Right lobe of liver (tissue), 6 donors: ENCODE measurements around the gene RCC2. TPM values are rescaled to one million over a fixed set of nuclear protein-coding genes. Genes with fewer than 3 reads are reported as not detected.

Source experiments
- ATAC-seq, 4 donors: fragments of 200-7000 bp; cut with Tn5 transposase; one replicate each; pipeline ENCODE4 v1.9.1; 2020; ENCODE audit warnings: mild to moderate bottlenecking in 4 of 4, moderate library complexity in 4 of 4
- DNase-seq, 3 donors: peaks; one replicate each; pipeline ENCODE4 v3.0.0-alpha.2; 2020
- H3K27ac ChIP-seq, 3 donors: fragments of 200-600 bp; one replicate each; pipeline ENCODE4 v1.8.0; 2022
- H3K27me3 ChIP-seq, 2 donors: fragments of 200-600 bp; one replicate each; pipeline ENCODE4 v1.8.0; 2022
- H3K36me3 ChIP-seq, 4 donors: fragments of 200-600 bp; sonication (generic) in 1 of 4; one replicate each; pipeline versions ENCODE4 v1.5.1 to v1.8.0; 2017 to 2022; ENCODE audit warnings: control low read depth in 1 of 4
- H3K4me1 ChIP-seq, 4 donors: fragments of 200-600 bp; sonication (generic) in 1 of 4; one replicate each; pipeline versions ENCODE4 v1.5.1 to v1.8.0; 2017 to 2022; ENCODE audit warnings: control low read depth in 1 of 4
- H3K4me3 ChIP-seq, 3 donors: fragments of 200-600 bp; one replicate each; pipeline ENCODE4 v1.8.0; 2022
- H3K9me3 ChIP-seq, 4 donors: fragments of 200-600 bp; sonication (generic) in 1 of 4; one replicate each; pipeline versions ENCODE4 v1.5.1 to v1.8.0; 2017 to 2022; ENCODE audit warnings: control low read depth in 1 of 4
- POLR2A ChIP-seq: fragments of 450-650 bp; IDR thresholded peaks from one replicate; pipeline ENCODE4 v1.6.1; 2017; ENCODE audit warnings: antibody characterized with exemption, mild to moderate bottlenecking
- WGBS: methylation state at CpG from one replicate; pipeline ENCODE4 v1.1.6; 2018; ENCODE audit warnings: low coverage, low lambda C conversion rate; ENCODE audit not compliant: insufficient coverage; ENCODE audit errors: missing lambda C conversion rate; 5-methylcytosine and 5-hydroxymethylcytosine counted together
- intact Hi-C, 2 donors: fragments of 100-400 bp; cut with DNase I; formaldehyde crosslinking; loops; one replicate each; pipeline versions ENCODE4 v1.11.2 to v1.14.1; 2022
- total RNA-seq, 6 experiments: library from RNA; depleted of rRNA in 2 of 6; stranded (reverse); fragments of >200 nt in 2 of 6; fragmentation: NEBNext Ultra II Directional in 3 of 6; extraction: Animal tissue kit (Norgen Biotek cat#: 25700) in 3 of 6; gene quantifications; one replicate each; pipeline versions ENCODE4 v1.1.0 to v1.2.4, GENCODE V29; 2016 to 2023
- TF ChIP-seq, protein P1 (sequence below), 4 donors: fragments of 200-600 bp in 3 of 4; fragments of 450-650 bp in 1 of 4; IDR thresholded peaks; one replicate each; pipeline versions ENCODE4 v1.5.1 to v1.8.0; 2016 to 2022; ENCODE audit warnings: antibody characterized with exemption in 4 of 4, mild to moderate bottlenecking in 2 of 4
- donor health status: DM: no; HTN: yes; CAD: no.
- donor health status: DM: no; HTN: no; CAD: no.
- donor health status: DM: no; HTN: no; CAD: no.
- donor health status: DM: no; HTN: yes; CAD: no.
- donor health status: DM: no; HTN: yes; CAD: no.

RCC2 gene
- total RNA-seq, 6 experiments from 2014 or later: 7.7 to 15.6 (median 11.6) TPM

DNA sequence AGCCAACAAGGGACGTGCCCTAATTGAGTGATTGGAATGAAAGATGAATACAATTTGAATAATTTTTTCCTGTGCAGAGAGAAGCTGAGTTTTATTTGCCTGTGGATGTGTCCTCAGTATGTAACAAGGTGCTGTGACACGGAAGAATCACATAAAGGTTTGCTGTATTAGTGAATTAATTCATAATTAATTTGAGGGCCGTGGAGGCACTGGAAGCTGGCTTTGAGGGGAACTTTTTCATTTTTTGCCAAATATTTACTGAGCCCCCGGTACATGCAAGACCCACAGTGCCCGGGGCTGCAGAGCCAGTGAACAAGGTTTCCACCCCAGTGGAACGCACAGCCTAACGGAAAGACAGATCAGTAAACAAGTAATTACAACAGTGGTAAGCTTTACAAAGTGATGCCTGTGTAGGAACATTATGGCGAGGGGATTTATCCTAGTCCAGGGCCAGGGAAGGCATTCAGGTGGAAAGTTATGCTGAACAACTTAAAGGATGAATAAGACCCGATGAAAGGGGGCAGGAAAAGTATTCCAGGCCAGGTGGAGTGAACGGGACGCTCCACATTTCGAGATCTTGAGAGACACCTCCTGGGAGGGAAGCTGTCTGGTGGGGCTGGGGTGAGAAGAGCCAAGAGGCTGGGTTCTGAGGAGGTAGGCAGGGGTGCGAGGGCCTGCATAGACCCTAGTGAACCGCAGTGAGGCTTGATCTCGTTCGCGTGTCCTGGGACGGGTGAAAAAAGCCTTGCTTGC, 773 bp upstream of the RCC2 start:
- TF ChIP-seq, protein P1, sequence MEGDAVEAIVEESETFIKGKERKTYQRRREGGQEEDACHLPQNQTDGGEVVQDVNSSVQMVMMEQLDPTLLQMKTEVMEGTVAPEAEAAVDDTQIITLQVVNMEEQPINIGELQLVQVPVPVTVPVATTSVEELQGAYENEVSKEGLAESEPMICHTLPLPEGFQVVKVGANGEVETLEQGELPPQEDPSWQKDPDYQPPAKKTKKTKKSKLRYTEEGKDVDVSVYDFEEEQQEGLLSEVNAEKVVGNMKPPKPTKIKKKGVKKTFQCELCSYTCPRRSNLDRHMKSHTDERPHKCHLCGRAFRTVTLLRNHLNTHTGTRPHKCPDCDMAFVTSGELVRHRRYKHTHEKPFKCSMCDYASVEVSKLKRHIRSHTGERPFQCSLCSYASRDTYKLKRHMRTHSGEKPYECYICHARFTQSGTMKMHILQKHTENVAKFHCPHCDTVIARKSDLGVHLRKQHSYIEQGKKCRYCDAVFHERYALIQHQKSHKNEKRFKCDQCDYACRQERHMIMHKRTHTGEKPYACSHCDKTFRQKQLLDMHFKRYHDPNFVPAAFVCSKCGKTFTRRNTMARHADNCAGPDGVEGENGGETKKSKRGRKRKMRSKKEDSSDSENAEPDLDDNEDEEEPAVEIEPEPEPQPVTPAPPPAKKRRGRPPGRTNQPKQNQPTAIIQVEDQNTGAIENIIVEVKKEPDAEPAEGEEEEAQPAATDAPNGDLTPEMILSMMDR (IDR thresholded peaks at IDR 0.05): no peak
- no peak for TF ChIP-seq POLR2A
- intact Hi-C loops: no loop called here
- no peak for DNase-seq
- no peak overlapping the region for H3K27ac ChIP-seq
- no peaks in the 10 kb centered on the region for H3K27me3 ChIP-seq
- peaks cover 0 to 13% (median 4%) of the 10 kb centered on the region in 4 donors for H3K4me1 ChIP-seq
- no peak for ATAC-seq
- no peaks in the 10 kb centered on the region for H3K9me3 ChIP-seq
- 47% methylated on average over 13 of the region's 18 CpGs for WGBS
- H3K36me3 ChIP-seq: no peaks in the 10 kb centered on the region
- peak overlapping the region; percentile 22 to 38 (median 33) for H3K4me3 ChIP-seq

DNA sequence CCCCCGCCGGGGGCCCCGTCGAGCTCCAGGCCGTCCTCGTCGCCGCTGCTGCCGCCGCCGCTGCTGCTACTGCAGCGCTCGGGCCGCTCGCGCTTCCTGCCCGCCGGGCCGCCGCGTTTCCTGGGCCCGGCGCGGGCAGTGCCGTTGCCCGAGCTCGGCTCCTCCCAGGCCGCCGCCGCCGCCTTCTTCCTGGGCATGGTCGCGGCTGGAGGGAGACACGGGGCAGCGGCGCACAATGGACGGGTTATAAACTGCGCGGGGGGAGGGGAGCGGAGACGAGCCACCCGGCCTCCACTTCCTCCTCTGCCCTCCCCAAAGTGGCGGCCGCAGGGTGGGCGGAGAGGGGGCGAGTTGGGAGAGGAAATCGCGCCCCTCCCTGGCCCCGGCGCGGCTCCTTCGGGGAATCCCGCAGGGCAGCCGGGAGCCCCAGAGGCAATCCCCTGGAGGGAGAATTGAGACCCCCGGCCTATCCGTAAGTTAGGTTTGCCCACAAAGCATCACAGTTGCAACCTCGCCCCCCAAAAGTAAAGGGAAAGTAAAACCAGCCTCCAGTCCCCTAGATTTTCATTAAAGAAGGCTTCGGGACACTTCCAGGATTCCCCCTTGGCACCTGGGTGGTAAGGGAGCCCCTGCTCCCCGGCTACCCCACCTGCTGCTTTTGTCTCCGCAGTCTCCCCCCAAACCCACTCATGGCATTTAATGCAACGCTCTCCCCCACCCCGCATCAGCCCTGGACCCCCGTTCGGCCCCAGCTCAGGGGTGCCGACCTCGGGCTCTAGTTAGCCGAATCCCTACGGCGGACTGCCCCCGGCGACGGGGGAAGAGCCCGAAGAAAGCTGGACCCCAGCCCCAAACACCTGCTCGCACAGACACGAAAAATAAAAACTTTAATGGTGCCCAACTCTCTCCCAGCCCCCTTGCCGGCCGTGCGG, 893 bp downstream of the RCC2 start:
- peaks cover 0 to 25% (median 4%) of the 10 kb centered on the region in 4 donors for H3K4me1 ChIP-seq
- WGBS: 0% methylated on average over 27 of the region's 78 CpGs

DNA sequence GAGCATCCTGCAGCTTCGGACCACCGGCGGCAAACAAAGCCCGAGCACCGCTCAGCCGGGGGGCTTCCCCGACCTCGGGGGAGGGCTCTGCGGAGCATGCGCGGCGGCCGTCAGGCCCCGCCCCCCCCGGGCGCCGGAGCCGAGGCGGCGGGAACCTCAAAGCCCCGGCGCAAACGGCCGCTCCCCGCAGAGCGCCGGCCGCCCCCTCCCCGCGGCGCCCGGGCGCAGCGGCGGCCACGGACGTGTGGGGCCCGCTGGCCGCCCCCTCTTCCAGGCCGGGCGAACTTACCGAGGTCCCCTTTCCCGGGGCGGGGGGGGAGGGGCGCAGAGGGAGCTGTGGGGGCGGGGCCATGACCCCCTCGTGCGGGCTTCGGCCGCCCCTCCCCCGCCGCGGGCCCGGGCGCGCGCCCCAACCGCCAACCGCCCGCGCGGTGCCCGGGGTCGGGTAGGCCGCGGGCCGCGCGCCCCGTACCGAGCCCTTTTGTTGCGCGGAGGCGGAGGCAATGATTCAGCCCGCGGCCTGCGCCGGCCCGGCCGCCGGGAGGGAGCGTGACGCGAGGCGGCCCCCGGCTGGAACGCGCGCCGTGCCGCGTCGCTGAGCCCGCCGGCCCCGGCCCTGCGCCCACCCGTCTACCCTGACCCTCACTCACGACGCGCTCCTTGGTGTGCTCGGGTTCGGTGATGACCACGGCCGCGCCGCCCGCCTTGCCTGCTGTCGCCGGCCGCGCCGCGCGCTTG, 1.7 kb downstream of the RCC2 start:
- TF ChIP-seq POLR2A: peak; percentile 14
- TF ChIP-seq, protein P1 (IDR thresholded peaks at IDR 0.05): no peak
- H3K27ac ChIP-seq: peak overlapping the region; percentile 62 to 80 (median 73)
- no peaks in the 10 kb centered on the region for H3K36me3 ChIP-seq
- DNase-seq: peak; percentile 53 to 61 (median 55)
- peaks cover 0 to 28% (median 4%) of the 10 kb centered on the region in 4 donors for H3K4me1 ChIP-seq
- ATAC-seq: peak; percentile 50 to 58 (median 55)
- no peaks in the 10 kb centered on the region for H3K27me3 ChIP-seq
- H3K9me3 ChIP-seq: no peaks in the 10 kb centered on the region
- peak overlapping the region; percentile 71 to 77 (median 72) for H3K4me3 ChIP-seq
- intact Hi-C loops: no loop called here
- 0% methylated on average over 5 of the region's 115 CpGs for WGBS

More for the DNA sequence above, 893 bp downstream of the RCC2 start:
- Histone ChIP-seq H3K9me3 (no peaks in the 10 kb centered on the region), H3K36me3 (no peaks in the 10 kb centered on the region), H3K27me3 (no peaks in the 10 kb centered on the region), H3K4me3 (peak overlapping the region; percentile 71 to 77 (median 72)), H3K27ac (peak overlapping the region; percentile 62 to 80 (median 73))
- TF ChIP-seq POLR2A: no peak
- TF ChIP-seq, protein P1 (IDR thresholded peaks at IDR 0.05): no peak
- peak; percentile 64 to 69 (median 66) for ATAC-seq
- DNase-seq: peak; percentile 77 to 80 (median 77)
- intact Hi-C loops: no loop called here

DNA sequence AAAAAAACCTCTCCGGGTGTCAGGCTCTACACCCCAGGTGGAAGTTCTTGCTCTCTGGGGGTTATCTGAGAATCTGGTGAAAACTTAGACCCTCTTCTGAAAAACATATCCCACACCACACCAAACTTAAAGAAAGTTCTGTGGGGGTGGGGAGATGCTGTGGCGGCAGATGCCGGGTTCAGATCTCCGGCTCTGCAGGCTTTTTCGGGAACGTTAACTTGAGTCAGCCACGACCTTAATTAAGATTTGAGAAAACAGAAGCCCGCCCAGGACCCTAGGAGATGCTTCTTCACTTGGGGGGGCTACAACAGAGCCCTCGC, 2.3 kb downstream of the RCC2 start:
- H3K27ac ChIP-seq: peak overlapping the region in 1 of 3 donors; percentile 80

More for the DNA sequence above, 2.3 kb downstream of the RCC2 start:
- 0% methylated on average over 5 of the region's 9 CpGs for WGBS
- H3K4me3 ChIP-seq: peak overlapping the region; percentile 48 to 77 (median 71)
- H3K4me1 ChIP-seq: peaks cover 0 to 33% (median 4%) of the 10 kb centered on the region in 4 donors
- ATAC-seq (no peak), DNase-seq (no peak)
- H3K9me3 ChIP-seq: no peaks in the 10 kb centered on the region
- H3K27me3 ChIP-seq: no peaks in the 10 kb centered on the region
- intact Hi-C loops: no loop called here
- no peak for TF ChIP-seq POLR2A
- TF ChIP-seq, protein P1 (IDR thresholded peaks at IDR 0.05): no peak
- no peaks in the 10 kb centered on the region for H3K36me3 ChIP-seq
